SU-DHL-6 (cell line): ENCODE data around the gene NUP35.

Experiments
- H2AFZ ChIP-seq: fragments of 200-600 bp; sonication (generic); 2 replicates; pipeline ENCODE4 v1.6.1; 2014; ENCODE audit warnings: low read depth, mild to moderate bottlenecking, moderate library complexity, mixed read lengths, antibody characterized with exemption, low read length; ENCODE audit not compliant: severe bottlenecking
- H3F3A ChIP-seq: fragments of 200-600 bp; shearing (Covaris generic); 2 replicates; pipeline ENCODE4 v1.6.0; 2016; ENCODE audit warnings: antibody characterized with exemption, mild to moderate bottlenecking; ENCODE audit not compliant: insufficient read depth
- H3K27ac ChIP-seq: fragments of 200-600 bp; sonication (generic); 2 replicates; pipeline ENCODE4 v1.5.1; 2016; ENCODE audit warnings: low read depth, mild to moderate bottlenecking, low read length, moderate library complexity, mixed read lengths
- H3K27me3 ChIP-seq: fragments of 200-600 bp; sonication (generic), shearing (Covaris generic); 2 replicates; pipeline ENCODE4 v1.6.0; 2014; ENCODE audit warnings: mild to moderate bottlenecking, low read length
- H3K36me3 ChIP-seq: fragments of 200-600 bp; sonication (generic); 2 replicates; pipeline ENCODE4 v1.6.1; 2014; ENCODE audit warnings: mild to moderate bottlenecking, low read length, mixed read lengths
- H3K4me2 ChIP-seq: fragments of 300-600, 200-600 bp; shearing (Covaris generic), sonication (generic); 2 replicates; pipeline ENCODE4 v1.6.0; 2014; ENCODE audit warnings: low read length, low read depth, mild to moderate bottlenecking; ENCODE audit not compliant: poor library complexity, severe bottlenecking
- H3K4me3 ChIP-seq: fragments of 200-600 bp; sonication (generic); 2 replicates; pipeline ENCODE4 v1.5.1; 2014; ENCODE audit warnings: antibody characterized with exemption, low read length, mild to moderate bottlenecking, mixed read lengths; ENCODE audit not compliant: insufficient read depth, poor library complexity, severe bottlenecking
- H3K79me2 ChIP-seq: fragments of 200-600 bp; sonication (generic); 2 replicates; pipeline ENCODE4 v1.6.1; 2014; ENCODE audit warnings: mild to moderate bottlenecking, low read length, moderate library complexity; ENCODE audit not compliant: insufficient read depth
- H3K9ac ChIP-seq: fragments of 200-600 bp; sonication (generic); 2 replicates; pipeline ENCODE4 v1.7.0; 2014; ENCODE audit warnings: mild to moderate bottlenecking, low read length
- H3K9me2 ChIP-seq: fragments of 200-600 bp; sonication (generic); replicated peaks from 2 replicates; pipeline ENCODE4 v1.6.1; 2014; ENCODE audit warnings: low read length; ENCODE audit not compliant: insufficient read depth
- H3K9me3 ChIP-seq: fragments of 200-600 bp; sonication (generic); 2 replicates; pipeline ENCODE4 v1.6.1; 2014; ENCODE audit warnings: low read length, mixed read lengths; ENCODE audit not compliant: insufficient read depth
- H4K20me1 ChIP-seq: fragments of 200-600 bp; sonication (generic); 2 replicates; pipeline ENCODE4 v1.6.1; 2014; ENCODE audit warnings: low read depth, mild to moderate bottlenecking, antibody characterized with exemption, low read length, moderate library complexity, mixed read lengths
- CTCF ChIP-seq: fragments of 200-600 bp; sonication (generic); IDR thresholded peaks from one replicate; pipeline ENCODE4 v1.5.1; 2017; ENCODE audit warnings: antibody characterized with exemption, mild to moderate bottlenecking, low read length, moderate library complexity; ENCODE audit not compliant: insufficient read depth, poor library complexity, severe bottlenecking
- EZH2phosphoT487 ChIP-seq: fragments of 200-600 bp; sonication (generic), shearing (Covaris generic); conservative IDR thresholded peaks from 2 replicates; pipeline ENCODE4 v1.6.1; 2018; ENCODE audit warnings: mild to moderate bottlenecking, antibody characterized with exemption, low read length, moderate library complexity, mixed read lengths

NUP35 gene

GRCh38 chr2:183089192-183089851 lies 34.9 kb upstream of the NUP35 start:
- H2AFZ ChIP-seq = no peak overlapping the region
- no peak overlapping the region for H3K9ac ChIP-seq

GRCh38 chr2:183091318-183091953 lies 32.8 kb upstream of the NUP35 start:
- Histone ChIP-seq H3K79me2 (no peaks in the 10 kb centered on the region), H3K9ac (no peak overlapping the region), H4K20me1 (no peaks in the 10 kb centered on the region), H3K27me3 (no peaks in the 10 kb centered on the region), H3K9me2 (no peaks in the 10 kb centered on the region), H3K4me3 (no peak overlapping the region), H3K27ac (no peak overlapping the region), H3F3A (no peaks in the 10 kb centered on the region), H2AFZ (no peak overlapping the region), H3K9me3 (no peaks in the 10 kb centered on the region), H3K36me3 (no peaks in the 10 kb centered on the region), H3K4me2 (no peak overlapping the region)
- TF ChIP-seq CTCF (no peak), EZH2phosphoT487 (no peak)

More at GRCh38 chr2:183089192-183089851, 34.9 kb upstream of the NUP35 start:
- no peak overlapping the region for H3K27ac ChIP-seq
- no peaks in the 10 kb centered on the region for H3K36me3 ChIP-seq
- no peaks in the 10 kb centered on the region for H3K27me3 ChIP-seq
- no peak overlapping the region for H3K4me2 ChIP-seq
- H3K79me2 ChIP-seq = no peaks in the 10 kb centered on the region
- H3K4me3 ChIP-seq = no peak overlapping the region
- no peaks in the 10 kb centered on the region for H3K9me2 ChIP-seq
- H3K9me3 ChIP-seq = no peaks in the 10 kb centered on the region
- TF ChIP-seq CTCF (no peak), EZH2phosphoT487 (no peak)
- no peaks in the 10 kb centered on the region for H4K20me1 ChIP-seq
- no peaks in the 10 kb centered on the region for H3F3A ChIP-seq

GRCh38 chr2:183091954-183092345 lies 32.3 kb upstream of the NUP35 start:
- Histone ChIP-seq H3K9me2 (no peaks in the 10 kb centered on the region), H3K4me2 (no peak overlapping the region)

More at GRCh38 chr2:183091954-183092345, 32.3 kb upstream of the NUP35 start:
- H3K27me3 ChIP-seq = no peaks in the 10 kb centered on the region
- H3K36me3 ChIP-seq = no peaks in the 10 kb centered on the region
- H3K27ac ChIP-seq = no peak overlapping the region
- H3K79me2 ChIP-seq = no peaks in the 10 kb centered on the region
- no peak overlapping the region for H2AFZ ChIP-seq
- no peak overlapping the region for H3K9ac ChIP-seq
- no peak overlapping the region for H3K4me3 ChIP-seq
- H3F3A ChIP-seq = no peaks in the 10 kb centered on the region
- H3K9me3 ChIP-seq = no peaks in the 10 kb centered on the region
- TF ChIP-seq CTCF = no peak
- TF ChIP-seq EZH2phosphoT487 = no peak
- no peaks in the 10 kb centered on the region for H4K20me1 ChIP-seq
